ENCODE results near the gene SERTM1.

The SERTM1 gene

DNA sequence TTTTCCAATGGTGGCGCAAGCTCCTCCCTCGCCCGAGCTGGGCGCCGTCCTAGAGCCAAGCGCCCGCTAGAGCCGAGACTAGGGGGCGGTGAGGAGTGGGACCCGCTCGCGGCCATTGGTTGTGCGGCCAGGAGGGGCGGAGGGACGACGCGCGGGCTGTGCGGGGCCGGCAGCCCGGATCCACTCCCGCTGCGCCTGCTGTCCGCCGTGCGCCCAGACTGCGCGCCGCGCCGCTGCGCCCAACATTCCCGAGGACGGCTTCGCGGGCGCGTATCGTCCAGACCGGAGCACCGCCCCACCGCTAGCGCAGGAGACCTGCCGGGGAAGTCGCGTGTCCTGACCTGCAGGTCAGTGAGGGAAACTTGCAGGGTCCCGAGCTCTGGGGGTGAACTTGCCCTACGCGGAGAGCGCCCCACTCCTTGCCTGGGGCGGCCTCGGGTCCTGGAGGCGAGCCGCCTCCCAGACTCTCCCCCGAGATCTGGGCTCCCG is at the start of gene SERTM1:
Gene SERTM1 (plus strand): TSS at position 183 of the 489 bp plus-strand sequence. CDS start 21,059 bp downstream, outside the sequence.
- H3K27me3 ChIP-seq (ENCODE audit: insufficient read depth, low read depth) = no peaks in the 10 kb centered on the region
- no peak within 1 kb of the TSS for H3K4me3 ChIP-seq (IDR thresholded peaks at IDR 0.05; ENCODE audit: insufficient read depth, low read depth, low read length)
- H3K4me2 ChIP-seq = no peak within 1 kb of the TSS
- TF ChIP-seq, protein P1, sequence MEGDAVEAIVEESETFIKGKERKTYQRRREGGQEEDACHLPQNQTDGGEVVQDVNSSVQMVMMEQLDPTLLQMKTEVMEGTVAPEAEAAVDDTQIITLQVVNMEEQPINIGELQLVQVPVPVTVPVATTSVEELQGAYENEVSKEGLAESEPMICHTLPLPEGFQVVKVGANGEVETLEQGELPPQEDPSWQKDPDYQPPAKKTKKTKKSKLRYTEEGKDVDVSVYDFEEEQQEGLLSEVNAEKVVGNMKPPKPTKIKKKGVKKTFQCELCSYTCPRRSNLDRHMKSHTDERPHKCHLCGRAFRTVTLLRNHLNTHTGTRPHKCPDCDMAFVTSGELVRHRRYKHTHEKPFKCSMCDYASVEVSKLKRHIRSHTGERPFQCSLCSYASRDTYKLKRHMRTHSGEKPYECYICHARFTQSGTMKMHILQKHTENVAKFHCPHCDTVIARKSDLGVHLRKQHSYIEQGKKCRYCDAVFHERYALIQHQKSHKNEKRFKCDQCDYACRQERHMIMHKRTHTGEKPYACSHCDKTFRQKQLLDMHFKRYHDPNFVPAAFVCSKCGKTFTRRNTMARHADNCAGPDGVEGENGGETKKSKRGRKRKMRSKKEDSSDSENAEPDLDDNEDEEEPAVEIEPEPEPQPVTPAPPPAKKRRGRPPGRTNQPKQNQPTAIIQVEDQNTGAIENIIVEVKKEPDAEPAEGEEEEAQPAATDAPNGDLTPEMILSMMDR (conservative IDR thresholded peaks at IDR 0.05; ENCODE audit: low read depth, low read length) = no peak
- no peak within 1 kb of the TSS for H2AFZ ChIP-seq (ENCODE audit: low read depth)
- H3K4me1 ChIP-seq (ENCODE audit: low read depth, poor library complexity, severe bottlenecking) = no peaks in the 10 kb centered on the region
- H3K79me2 ChIP-seq (ENCODE audit: insufficient read depth, low read depth) = no peaks in the 10 kb centered on the region
- no peaks in the 10 kb centered on the region for H4K20me1 ChIP-seq (ENCODE audit: insufficient read depth)
- no peak within 1 kb of the TSS for H3K27ac ChIP-seq
- no peak within 1 kb of the TSS for H3K9ac ChIP-seq
- H3K36me3 ChIP-seq (ENCODE audit: insufficient read depth) = no peaks in the 10 kb centered on the region

DNA sequence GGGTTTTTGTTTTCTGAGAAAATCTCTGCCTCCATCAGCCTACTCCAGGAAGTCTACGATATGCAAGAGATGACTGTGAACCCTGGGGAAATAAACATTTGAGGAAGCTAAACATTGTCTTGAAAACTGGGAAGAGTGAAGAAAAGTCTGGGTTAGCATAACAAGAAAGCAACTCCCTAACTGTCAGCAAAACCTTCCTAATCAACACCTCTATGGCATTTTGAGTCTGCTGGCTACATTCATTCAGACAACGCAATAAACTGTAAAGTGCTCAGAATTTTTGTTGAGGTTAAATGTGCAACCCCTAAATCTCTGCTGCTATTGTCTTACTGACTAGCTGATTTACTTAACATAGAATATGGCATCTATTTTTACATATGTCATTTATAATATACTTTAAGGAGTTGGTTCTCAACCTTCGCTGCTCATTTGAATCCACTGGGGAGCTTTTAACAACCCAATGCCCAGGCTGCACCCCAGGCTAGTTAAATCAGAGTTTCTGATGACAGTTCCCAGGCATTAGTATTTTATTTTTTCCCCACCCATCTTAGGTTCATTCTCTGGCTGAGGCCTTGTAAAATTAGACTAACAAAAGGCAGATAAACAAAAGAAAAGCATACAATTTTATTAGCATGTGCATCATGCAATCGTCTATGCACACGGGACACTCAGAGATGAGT is 45.3 kb upstream of the SERTM1 start:
- Histone ChIP-seq H3K4me1 (ENCODE audit: low read depth, poor library complexity, severe bottlenecking) (no peaks in the 10 kb centered on the region), H3K27ac (no peak overlapping the region), H3K4me2 (no peak overlapping the region), H4K20me1 (ENCODE audit: insufficient read depth) (no peaks in the 10 kb centered on the region), H2AFZ (ENCODE audit: low read depth) (no peak overlapping the region), H3K79me2 (ENCODE audit: insufficient read depth, low read depth) (no peaks in the 10 kb centered on the region), H3K36me3 (ENCODE audit: insufficient read depth) (no peaks in the 10 kb centered on the region), H3K4me3 (IDR thresholded peaks at IDR 0.05; ENCODE audit: insufficient read depth, low read depth, low read length) (no peak overlapping the region), H3K27me3 (ENCODE audit: insufficient read depth, low read depth) (no peaks in the 10 kb centered on the region), H3K9ac (no peak overlapping the region)
- TF ChIP-seq, protein P1 (conservative IDR thresholded peaks at IDR 0.05; ENCODE audit: low read depth, low read length) = no peak

DNA sequence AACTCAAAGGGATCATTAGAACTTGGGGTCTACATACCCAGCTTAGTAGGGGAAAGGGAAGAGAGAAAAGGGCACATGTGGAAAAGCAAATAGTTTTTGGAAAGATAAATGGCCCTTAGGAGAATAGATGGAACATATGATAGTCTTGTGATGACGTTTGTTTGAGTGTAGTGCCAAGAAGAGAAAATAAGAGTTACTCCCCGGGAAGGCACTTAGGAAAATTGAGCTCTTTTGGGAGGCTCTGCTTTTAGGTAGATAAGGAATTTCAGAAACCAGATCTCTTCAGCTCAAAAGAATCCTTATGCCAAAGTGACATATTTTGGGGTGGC is 44.8 kb upstream of the SERTM1 start:
- Histone ChIP-seq H2AFZ (ENCODE audit: low read depth) (no peak overlapping the region), H3K27ac (no peak overlapping the region), H3K9ac (no peak overlapping the region), H3K79me2 (ENCODE audit: insufficient read depth, low read depth) (no peaks in the 10 kb centered on the region), H3K4me3 (IDR thresholded peaks at IDR 0.05; ENCODE audit: insufficient read depth, low read depth, low read length) (no peak overlapping the region), H3K4me1 (ENCODE audit: low read depth, poor library complexity, severe bottlenecking) (no peaks in the 10 kb centered on the region), H3K36me3 (ENCODE audit: insufficient read depth) (no peaks in the 10 kb centered on the region), H3K4me2 (no peak overlapping the region), H4K20me1 (ENCODE audit: insufficient read depth) (no peaks in the 10 kb centered on the region), H3K27me3 (ENCODE audit: insufficient read depth, low read depth) (no peaks in the 10 kb centered on the region)
- TF ChIP-seq, protein P1 (conservative IDR thresholded peaks at IDR 0.05; ENCODE audit: low read depth, low read length) = no peak

DNA sequence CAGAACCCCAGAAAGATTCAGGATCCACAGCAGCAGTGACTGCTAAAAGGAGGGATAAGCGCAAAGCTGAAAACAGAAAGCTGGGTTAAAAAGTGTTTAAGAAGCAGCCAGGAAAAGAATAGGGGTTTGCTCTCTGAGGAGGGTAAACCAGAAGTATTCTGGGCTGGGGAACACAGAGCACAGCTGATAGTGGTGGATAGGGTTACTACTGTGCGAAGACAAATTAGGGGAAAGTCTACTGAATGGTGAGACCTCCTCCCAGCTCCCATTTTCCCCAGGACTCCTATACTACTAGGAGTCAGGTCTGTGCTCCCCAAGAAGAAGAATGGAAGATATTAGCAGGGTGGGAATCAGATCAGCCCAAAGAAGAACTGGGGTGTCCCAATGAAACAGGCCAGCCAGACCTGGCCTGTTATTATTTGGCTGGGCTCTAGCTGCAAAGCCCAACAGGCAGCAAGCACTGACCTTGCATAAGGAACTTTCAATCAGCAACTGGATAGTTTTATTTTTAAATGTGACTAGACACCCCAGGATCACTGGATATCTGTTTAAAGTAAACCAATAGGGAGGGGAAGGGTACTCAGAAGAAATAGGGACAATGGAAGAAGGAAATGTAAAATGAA is 43.5 kb upstream of the SERTM1 start:
- Histone ChIP-seq H3K9ac (no peak overlapping the region), H3K36me3 (ENCODE audit: insufficient read depth) (no peaks in the 10 kb centered on the region), H3K79me2 (ENCODE audit: insufficient read depth, low read depth) (no peaks in the 10 kb centered on the region), H3K27me3 (ENCODE audit: insufficient read depth, low read depth) (no peaks in the 10 kb centered on the region), H4K20me1 (ENCODE audit: insufficient read depth) (no peaks in the 10 kb centered on the region), H2AFZ (ENCODE audit: low read depth) (no peak overlapping the region), H3K4me1 (ENCODE audit: low read depth, poor library complexity, severe bottlenecking) (no peaks in the 10 kb centered on the region), H3K4me3 (IDR thresholded peaks at IDR 0.05; ENCODE audit: insufficient read depth, low read depth, low read length) (no peak overlapping the region), H3K4me2 (no peak overlapping the region), H3K27ac (no peak overlapping the region)
- TF ChIP-seq, protein P1 (conservative IDR thresholded peaks at IDR 0.05; ENCODE audit: low read depth, low read length) = no peak
